GM15510 (cell line): ENCODE results near the gene TBC1D30.

Experiments
- POLR2A ChIP-seq: IDR thresholded peaks from 3 replicates; pipeline ENCODE4 v1.6.1; 2011; ENCODE audit warnings: borderline replicate concordance; ENCODE audit not compliant: insufficient read length; ENCODE audit errors: extremely low read depth

TBC1D30 gene

DNA sequence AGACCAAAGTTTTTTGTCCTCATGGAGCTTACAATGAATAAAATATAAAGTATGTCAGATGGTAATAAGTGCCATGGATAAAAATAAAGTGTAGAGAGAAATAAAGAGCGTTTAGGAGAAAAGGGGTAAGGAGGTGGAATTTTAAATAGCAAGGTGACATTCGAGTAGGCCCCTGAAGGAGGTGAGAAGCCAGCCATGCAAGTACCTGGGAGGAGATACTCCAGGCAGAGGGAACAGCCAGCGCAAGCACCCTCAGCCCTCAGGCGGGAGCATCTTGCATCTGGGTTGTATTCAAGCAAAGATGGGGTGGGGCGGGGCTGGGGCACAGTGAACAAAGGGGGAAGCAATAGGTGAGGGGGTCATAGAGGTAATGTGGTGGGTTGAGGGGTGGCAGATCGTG lies 4.3 kb downstream of the TBC1D30 start:
- no peak for TF ChIP-seq POLR2A

DNA sequence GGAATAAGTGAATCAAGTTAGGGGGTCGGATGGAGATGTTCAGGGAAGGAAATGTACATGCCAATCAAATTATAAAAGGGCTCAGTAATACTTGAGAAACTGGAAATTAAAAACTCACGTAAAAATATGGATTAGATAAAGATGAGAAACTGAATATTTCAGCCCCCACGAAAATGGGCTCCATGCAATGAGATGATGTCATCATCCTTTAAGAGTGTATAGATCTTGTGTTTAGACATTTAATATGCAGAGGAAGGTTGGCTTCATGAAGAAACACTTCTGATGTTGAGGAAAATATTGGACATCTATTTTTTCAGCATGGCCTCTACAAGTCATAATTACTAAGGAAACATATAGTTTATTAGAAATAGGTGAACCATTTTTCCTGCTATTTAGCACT lies 9.5 kb downstream of the TBC1D30 start:
- TF ChIP-seq POLR2A, result no peak

DNA sequence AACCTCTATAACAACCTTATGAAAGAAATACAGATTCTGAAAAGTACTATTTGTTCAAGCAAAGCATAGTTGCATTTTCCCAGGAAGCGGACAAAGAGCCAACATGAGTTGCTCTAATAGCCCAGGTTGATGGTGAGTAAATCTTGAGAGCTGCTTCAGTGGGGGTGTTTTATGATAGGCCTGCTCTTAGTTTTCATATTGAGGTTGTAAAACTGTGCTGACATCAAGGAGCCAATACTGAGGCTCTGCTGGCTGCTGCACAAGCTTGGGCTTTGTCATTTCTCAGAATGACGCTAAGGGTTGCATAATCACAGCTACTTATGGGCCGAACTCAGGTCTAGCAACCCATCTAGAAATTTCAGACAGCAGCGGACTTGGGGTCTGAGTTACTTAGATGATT lies 11.5 kb downstream of the TBC1D30 start:
- no peak for TF ChIP-seq POLR2A

DNA sequence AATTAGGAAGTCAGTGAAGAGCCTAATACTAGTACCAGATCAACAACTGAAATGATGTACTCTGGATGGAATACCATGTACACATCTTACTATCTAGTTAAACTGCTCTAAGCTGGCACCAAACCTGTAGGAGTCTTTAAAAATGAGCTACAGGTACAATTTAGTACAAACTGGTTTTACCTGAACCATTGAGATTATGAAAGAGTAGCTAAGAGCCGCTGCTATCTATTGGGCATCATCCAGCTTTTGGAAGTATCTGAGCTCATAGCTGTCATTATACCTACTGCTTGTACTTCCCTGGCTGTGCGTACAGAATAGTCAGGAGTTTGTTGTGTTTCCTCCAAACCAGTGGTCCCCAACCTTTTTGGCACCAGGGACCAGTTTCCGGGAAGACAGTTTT lies 12.4 kb downstream of the TBC1D30 start:
- no peak for TF ChIP-seq POLR2A

- TF ChIP-seq POLR2A, result no peak
Observed at GRCh38 chr12:64837427-64837826, 13.0 kb downstream of the TBC1D30 start.

GRCh38 chr12:64840119-64840518 lies 15.7 kb downstream of the TBC1D30 start:
- TF ChIP-seq POLR2A, result no peak

- no peak for TF ChIP-seq POLR2A
Observed at GRCh38 chr12:64840949-64841717, 16.7 kb downstream of the TBC1D30 start.

DNA sequence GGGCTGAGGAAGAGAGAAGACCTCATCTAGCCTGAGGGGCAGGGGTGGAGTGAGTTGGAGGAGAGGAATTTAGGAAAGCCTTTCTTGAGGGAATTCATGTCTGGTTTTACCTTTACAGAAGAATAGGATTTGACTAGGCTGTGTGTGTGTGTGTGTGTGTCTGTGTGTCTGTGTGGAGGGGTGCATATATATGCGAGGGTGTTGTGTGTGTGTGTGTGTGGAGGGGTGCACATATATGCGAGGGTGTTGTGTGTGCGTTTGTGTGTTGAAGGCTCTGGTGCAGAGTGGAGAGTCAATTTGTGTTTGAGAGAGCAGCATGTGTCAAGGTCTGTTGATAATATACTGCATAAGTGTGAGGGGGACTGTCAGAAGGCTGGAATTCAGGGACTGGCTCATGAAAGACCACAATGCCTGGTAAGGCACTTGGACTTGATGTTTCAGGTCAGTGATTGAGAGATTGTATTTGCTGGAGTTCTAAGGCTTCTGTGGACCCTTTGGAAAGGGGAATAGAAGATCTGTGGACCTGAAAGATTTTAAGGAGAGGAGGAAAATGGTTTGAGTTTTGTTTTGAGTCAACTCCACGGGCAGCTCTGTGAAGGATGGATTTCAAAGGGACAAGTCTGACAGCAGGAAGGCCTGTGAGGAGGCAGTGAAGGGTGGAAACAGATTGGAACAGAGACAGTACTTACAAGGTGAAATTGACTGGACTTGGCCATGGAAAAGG lies 34.6 kb downstream of the TBC1D30 start:
- TF ChIP-seq POLR2A, result no peak

DNA sequence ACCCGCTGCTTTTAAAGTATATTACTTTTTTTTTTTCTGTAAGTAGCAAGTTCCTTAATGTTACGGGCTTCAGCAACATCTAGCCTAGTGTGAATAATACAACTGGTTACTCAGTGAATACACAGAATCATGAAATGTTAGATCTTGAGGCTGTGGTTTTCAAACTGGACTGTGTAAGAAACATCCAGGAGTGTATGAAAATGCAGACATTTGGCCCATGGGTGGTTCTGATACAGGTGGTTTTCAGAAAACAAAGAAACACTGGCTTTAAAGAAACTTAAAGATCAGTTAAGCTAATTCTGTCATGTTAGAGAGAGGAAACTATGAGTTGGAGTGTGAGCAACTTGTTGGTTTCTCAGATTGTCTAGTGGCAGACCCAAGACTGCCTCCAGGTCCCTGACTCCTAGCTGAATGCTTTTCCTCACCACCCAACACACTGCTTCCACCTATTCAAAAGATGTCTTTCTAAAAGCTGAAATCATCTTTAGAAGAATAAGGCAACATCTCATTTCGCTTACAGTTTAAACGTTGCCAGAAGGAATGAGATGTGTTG lies 36.1 kb downstream of the TBC1D30 start:
- no peak for TF ChIP-seq POLR2A

DNA sequence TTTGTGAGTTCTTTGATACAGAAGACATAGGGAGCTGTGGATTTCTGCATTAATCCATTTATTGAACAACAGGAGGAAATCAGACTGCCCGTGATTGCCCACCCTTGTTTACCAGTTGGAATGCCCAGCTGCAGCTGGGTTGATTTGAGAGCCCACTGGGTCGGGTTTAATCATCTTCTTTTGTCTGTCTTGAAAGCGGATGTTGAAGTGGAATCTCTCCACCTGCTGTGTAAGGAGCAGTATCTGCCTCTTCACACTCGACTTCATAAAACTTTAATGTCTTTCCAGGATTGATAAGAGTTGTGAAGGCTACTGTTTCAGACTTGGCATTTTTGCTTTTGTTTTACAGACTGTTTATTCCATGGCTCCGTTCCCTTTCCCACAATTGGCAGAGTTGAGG lies 39.9 kb downstream of the TBC1D30 start:
- TF ChIP-seq POLR2A, result no peak

- TF ChIP-seq POLR2A, result no peak
Observed at GRCh38 chr12:64875186-64875585, 50.7 kb downstream of the TBC1D30 start.

GRCh38 chr12:64876388-64877071 lies 52.1 kb downstream of the TBC1D30 start:
- TF ChIP-seq POLR2A, result no peak

GRCh38 chr12:64877363-64878004 lies 53.0 kb downstream of the TBC1D30 start:
- no peak for TF ChIP-seq POLR2A

- TF ChIP-seq POLR2A, result no peak
Observed at GRCh38 chr12:64882687-64883086, 58.2 kb downstream of the TBC1D30 start.

- TF ChIP-seq POLR2A, result no peak
Observed at GRCh38 chr12:64883264-64884163, 59.1 kb downstream of the TBC1D30 start.

DNA sequence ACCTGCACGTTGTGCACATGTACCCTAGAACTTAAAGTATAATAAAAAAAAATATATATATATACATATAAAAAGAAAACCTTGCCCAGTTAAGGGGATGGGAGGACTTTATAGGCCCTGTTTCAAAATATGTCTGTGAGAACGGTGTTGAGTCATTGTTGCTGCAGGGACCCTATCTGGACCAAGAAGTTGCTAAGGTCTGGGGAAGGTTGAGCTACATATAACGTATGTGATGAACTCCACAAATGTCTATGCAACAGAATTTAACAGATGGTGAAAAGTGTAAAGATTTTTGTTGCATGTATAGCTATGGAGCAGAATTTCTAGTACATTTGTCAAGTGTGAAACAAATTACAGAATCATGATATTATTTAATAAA lies 59.7 kb downstream of the TBC1D30 start:
- TF ChIP-seq POLR2A, result no peak
